GM21825 (cell line): ENCODE data around the gene SLC38A11.
"Not testable (repeated sequence)": the region's sequence is repeated elsewhere in the genome, so short reads cannot be mapped to it uniquely, and the experiment has no call there.

Experiments used
- ATAC-seq: cut with Tn5 transposase; IDR thresholded peaks from one replicate; pipeline ENCODE4 v1.9.1; 2021; ENCODE audit warnings: mild to moderate bottlenecking, moderate library complexity; ENCODE audit not compliant: unreplicated experiment

SLC38A11 gene

GRCh38 chr2:164881524-164881923 is 73.8 kb downstream of the SLC38A11 start:
- no peak for ATAC-seq

GRCh38 chr2:164879901-164880535 is 75.3 kb downstream of the SLC38A11 start:
- ATAC-seq: no peak

GRCh38 chr2:164877927-164878326 is 77.4 kb downstream of the SLC38A11 start:
- no peak for ATAC-seq

GRCh38 chr2:164877169-164877568 is 78.2 kb downstream of the SLC38A11 start:
- ATAC-seq: no peak

- no peak for ATAC-seq
Measured at GRCh38 chr2:164875334-164876205, 79.8 kb downstream of the SLC38A11 start.

- no peak for ATAC-seq
Measured at GRCh38 chr2:164873210-164873908, 82.0 kb downstream of the SLC38A11 start.

- ATAC-seq: no peak
Measured at GRCh38 chr2:164871404-164871803, 83.9 kb downstream of the SLC38A11 start.

- no peak for ATAC-seq
Measured at GRCh38 chr2:164869420-164869772, 85.9 kb downstream of the SLC38A11 start.

- ATAC-seq: no peak
Measured at GRCh38 chr2:164868563-164869419, 86.5 kb downstream of the SLC38A11 start.

GRCh38 chr2:164867779-164868397 is 87.4 kb downstream of the SLC38A11 start:
- no peak for ATAC-seq

- ATAC-seq: not testable (repeated sequence)
Measured at GRCh38 chr2:164866381-164866780, 88.9 kb downstream of the SLC38A11 start.

- ATAC-seq: no peak
Measured at GRCh38 chr2:164860694-164861042, 94.7 kb downstream of the SLC38A11 start.

- not testable (repeated sequence) for ATAC-seq
Measured at GRCh38 chr2:164859906-164860693, 95.2 kb downstream of the SLC38A11 start.

- ATAC-seq: no peak
Measured at GRCh38 chr2:164859251-164859818, 96.0 kb downstream of the SLC38A11 start.

- no peak for ATAC-seq
Measured at GRCh38 chr2:164852086-164852485, 103.2 kb downstream of the SLC38A11 start.

GRCh38 chr2:164850235-164850634 is 105.1 kb downstream of the SLC38A11 start:
- ATAC-seq: no peak

- no peak for ATAC-seq
Measured at GRCh38 chr2:164849506-164849905, 105.8 kb downstream of the SLC38A11 start.

- ATAC-seq: no peak
Measured at GRCh38 chr2:164847981-164848741, 107.2 kb downstream of the SLC38A11 start.

- no peak for ATAC-seq
Measured at GRCh38 chr2:164847291-164847690, 108.0 kb downstream of the SLC38A11 start.
